K562 (cell line): ENCODE measurements around the gene CEBPA.

Experiments
- CHD2 ChIP-seq: IDR thresholded peaks from 2 replicates; pipeline ENCODE4 v1.6.1; 2011; ENCODE audit warnings: low read depth, low read length
- HMG20A ChIP-seq: fragments of 450-650 bp; formaldehyde crosslinking; conservative IDR thresholded peaks from 2 replicates; pipeline ENCODE4 v1.4.0; 2020; ENCODE audit warnings: mild to moderate bottlenecking, mixed read lengths
- JUN ChIP-seq, 2 experiments: sonication (generic) in 1 of 2; formaldehyde crosslinking in 1 of 2; IDR thresholded peaks; 2 replicates each; pipeline versions ENCODE4 v1.6.1 to v1.8.0; 2012 to 2022; ENCODE audit warnings: borderline replicate concordance in 2 of 2, mild to moderate bottlenecking in 2 of 2, improper control_type of control experiment in 1 of 2, low read depth in 1 of 2, low read length in 1 of 2, missing genetic modification reagents in 1 of 2
- JUND ChIP-seq, 2 experiments: IDR thresholded peaks; 2 replicates in 1 of 2; 3 replicates in 1 of 2; pipeline ENCODE4 v1.6.1; 2011; ENCODE audit warnings: borderline replicate concordance in 2 of 2, low read depth in 2 of 2, low read length in 2 of 2, improper control_type of control experiment in 1 of 2, missing biosample characterization in 1 of 2, missing genetic modification characterization in 1 of 2, missing genetic modification reagents in 1 of 2
- LCOR ChIP-seq: sonication (generic); formaldehyde crosslinking; IDR thresholded peaks from 2 replicates; pipeline ENCODE4 v1.8.0; 2022; ENCODE audit warnings: mild to moderate bottlenecking, missing genetic modification reagents
- POLR2A ChIP-seq: fragments of 450-650 bp; conservative IDR thresholded peaks from 2 replicates; pipeline ENCODE4 v1.6.1; 2016
- PRMT5 ChIP-seq: sonication (generic); formaldehyde crosslinking; IDR thresholded peaks from 2 replicates; pipeline ENCODE4 v1.5.0; 2020; ENCODE audit warnings: missing genetic modification reagents
- SRSF7 ChIP-seq: fragments of 200-400 bp; formaldehyde crosslinking; optimal IDR thresholded peaks from 2 replicates; pipeline ENCODE3; 2017; ENCODE audit warnings: mild to moderate bottlenecking, low read depth, low read length
- SRSF9 ChIP-seq: fragments of 200-400 bp; formaldehyde crosslinking; IDR thresholded peaks from 2 replicates; pipeline ENCODE4 v1.6.1; 2017; ENCODE audit warnings: low read depth, low read length, borderline replicate concordance
- ZBTB8A ChIP-seq: fragments of 450-650 bp; IDR thresholded peaks from 2 replicates; pipeline ENCODE4 v1.6.1; 2018; ENCODE audit warnings: mild to moderate bottlenecking, moderate library complexity; ENCODE audit not compliant: partially characterized antibody
- ZFPM2 ChIP-seq: fragments of 250-450 bp; sonication (Bioruptor Pico); IDR thresholded peaks from 2 replicates; pipeline ENCODE4 v1.5.1; 2022; ENCODE audit warnings: mild to moderate bottlenecking
- ZNF197 ChIP-seq: fragments of 200-800 bp; sonication (Bioruptor generic); IDR thresholded peaks from 2 replicates; pipeline ENCODE4 v1.6.1; 2016; ENCODE audit warnings: low read depth, missing genetic modification characterization, missing compliant biosample characterization
- TF ChIP-seq, protein P1 (sequence below): fragments of 450-650 bp; formaldehyde crosslinking; IDR thresholded peaks from 2 replicates; pipeline ENCODE4 v1.4.0; 2020; ENCODE audit warnings: mild to moderate bottlenecking, mixed read lengths
- TF ChIP-seq, protein P2 (sequence below): sonication (generic); formaldehyde crosslinking; IDR thresholded peaks from 2 replicates; pipeline ENCODE4 v1.8.1; 2023; ENCODE audit warnings: mild to moderate bottlenecking, missing genetic modification reagents

DNA sequence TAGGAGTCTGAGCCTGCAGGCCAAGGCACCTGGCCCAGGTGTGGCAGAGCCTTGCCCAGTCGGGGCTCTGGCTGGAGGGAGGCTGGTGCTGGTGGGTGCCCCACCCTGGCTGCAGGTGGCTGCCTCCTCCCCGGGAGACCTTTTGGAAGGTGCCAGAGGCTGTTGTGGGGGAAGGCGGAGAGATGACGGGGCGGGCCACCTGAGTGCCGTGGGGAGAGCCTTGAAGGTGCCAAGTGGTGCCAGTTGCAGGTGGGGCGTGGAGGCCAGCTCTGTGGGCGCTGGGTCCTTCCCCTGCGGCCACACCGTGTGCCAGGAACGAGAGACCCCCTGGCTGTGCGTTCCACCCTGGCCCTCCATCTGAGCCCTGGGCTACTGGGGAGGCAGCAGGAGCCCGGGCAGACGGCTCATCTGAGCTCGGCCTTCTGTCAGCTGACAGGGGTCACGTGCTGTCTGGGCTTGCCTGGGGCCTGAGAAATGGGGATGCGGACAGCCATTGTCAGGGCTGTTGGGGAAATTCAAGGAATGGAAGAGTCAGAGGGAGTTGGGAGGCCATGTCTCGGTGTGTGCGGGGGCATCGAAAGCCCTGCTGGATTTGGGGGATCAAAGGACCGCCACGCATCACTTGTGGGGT, 20.9 kb downstream of the CEBPA start:
- no peak for TF ChIP-seq HMG20A (CRISPR knock-in tag)
- TF ChIP-seq SRSF9, result no peak
- no peak for TF ChIP-seq ZNF197 (CRISPR knock-in tag)
- no peak for TF ChIP-seq JUND (IDR thresholded peaks at IDR 0.05; ENCODE audit: borderline replicate concordance, low read depth, low read length)
- no peak for TF ChIP-seq JUND (tag; IDR thresholded peaks at IDR 0.05; ENCODE audit: borderline replicate concordance, low read depth, low read length)
- no peak for TF ChIP-seq LCOR
- no peak for TF ChIP-seq SRSF7
- no peak for TF ChIP-seq CHD2
- TF ChIP-seq ZBTB8A, result no peak
- TF ChIP-seq, protein P1, sequence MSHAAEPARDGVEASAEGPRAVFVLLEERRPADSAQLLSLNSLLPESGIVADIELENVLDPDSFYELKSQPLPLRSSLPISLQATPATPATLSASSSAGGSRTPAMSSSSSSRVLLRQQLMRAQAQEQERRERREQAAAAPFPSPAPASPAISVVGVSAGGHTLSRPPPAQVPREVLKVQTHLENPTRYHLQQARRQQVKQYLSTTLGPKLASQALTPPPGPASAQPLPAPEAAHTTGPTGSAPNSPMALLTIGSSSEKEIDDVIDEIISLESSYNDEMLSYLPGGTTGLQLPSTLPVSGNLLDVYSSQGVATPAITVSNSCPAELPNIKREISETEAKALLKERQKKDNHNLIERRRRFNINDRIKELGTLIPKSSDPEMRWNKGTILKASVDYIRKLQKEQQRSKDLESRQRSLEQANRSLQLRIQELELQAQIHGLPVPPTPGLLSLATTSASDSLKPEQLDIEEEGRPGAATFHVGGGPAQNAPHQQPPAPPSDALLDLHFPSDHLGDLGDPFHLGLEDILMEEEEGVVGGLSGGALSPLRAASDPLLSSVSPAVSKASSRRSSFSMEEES (CRISPR knock-in tag), result peak; percentile 50
- no peak for TF ChIP-seq PRMT5 (CRISPR knock-in tag)
- no peak for TF ChIP-seq JUN (IDR thresholded peaks at IDR 0.05; ENCODE audit: borderline replicate concordance, low read depth, low read length)
- no peak for TF ChIP-seq JUN (CRISPR knock-in tag; IDR thresholded peaks at IDR 0.05; ENCODE audit: borderline replicate concordance)
- no peak for TF ChIP-seq POLR2A
- no peak for TF ChIP-seq ZFPM2 (CRISPR knock-in tag)
- TF ChIP-seq, protein P2, sequence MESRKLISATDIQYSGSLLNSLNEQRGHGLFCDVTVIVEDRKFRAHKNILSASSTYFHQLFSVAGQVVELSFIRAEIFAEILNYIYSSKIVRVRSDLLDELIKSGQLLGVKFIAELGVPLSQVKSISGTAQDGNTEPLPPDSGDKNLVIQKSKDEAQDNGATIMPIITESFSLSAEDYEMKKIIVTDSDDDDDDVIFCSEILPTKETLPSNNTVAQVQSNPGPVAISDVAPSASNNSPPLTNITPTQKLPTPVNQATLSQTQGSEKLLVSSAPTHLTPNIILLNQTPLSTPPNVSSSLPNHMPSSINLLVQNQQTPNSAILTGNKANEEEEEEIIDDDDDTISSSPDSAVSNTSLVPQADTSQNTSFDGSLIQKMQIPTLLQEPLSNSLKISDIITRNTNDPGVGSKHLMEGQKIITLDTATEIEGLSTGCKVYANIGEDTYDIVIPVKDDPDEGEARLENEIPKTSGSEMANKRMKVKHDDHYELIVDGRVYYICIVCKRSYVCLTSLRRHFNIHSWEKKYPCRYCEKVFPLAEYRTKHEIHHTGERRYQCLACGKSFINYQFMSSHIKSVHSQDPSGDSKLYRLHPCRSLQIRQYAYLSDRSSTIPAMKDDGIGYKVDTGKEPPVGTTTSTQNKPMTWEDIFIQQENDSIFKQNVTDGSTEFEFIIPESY (CRISPR knock-in tag), result no peak
